Stimulated activated CD8-positive, alpha-beta memory T cell treated with anti-CD3 and anti-CD28 coated beads, Interleukin-12 subunit alpha, Interleukin-12 subunit beta, amount 100 ng/mL, for 24 hours (primary cell): ENCODE measurements around the gene ZC3H7A.
"Not testable (repeated sequence)": the region's sequence is repeated elsewhere in the genome, so short reads cannot be mapped to it uniquely, and the experiment has no call there.

ENCODE experiments used
- DNase-seq: peaks from one replicate; pipeline ENCODE4 v3.0.0-alpha.2; 2020; ENCODE audit errors: extremely low read depth

Gene ZC3H7A, protein sequence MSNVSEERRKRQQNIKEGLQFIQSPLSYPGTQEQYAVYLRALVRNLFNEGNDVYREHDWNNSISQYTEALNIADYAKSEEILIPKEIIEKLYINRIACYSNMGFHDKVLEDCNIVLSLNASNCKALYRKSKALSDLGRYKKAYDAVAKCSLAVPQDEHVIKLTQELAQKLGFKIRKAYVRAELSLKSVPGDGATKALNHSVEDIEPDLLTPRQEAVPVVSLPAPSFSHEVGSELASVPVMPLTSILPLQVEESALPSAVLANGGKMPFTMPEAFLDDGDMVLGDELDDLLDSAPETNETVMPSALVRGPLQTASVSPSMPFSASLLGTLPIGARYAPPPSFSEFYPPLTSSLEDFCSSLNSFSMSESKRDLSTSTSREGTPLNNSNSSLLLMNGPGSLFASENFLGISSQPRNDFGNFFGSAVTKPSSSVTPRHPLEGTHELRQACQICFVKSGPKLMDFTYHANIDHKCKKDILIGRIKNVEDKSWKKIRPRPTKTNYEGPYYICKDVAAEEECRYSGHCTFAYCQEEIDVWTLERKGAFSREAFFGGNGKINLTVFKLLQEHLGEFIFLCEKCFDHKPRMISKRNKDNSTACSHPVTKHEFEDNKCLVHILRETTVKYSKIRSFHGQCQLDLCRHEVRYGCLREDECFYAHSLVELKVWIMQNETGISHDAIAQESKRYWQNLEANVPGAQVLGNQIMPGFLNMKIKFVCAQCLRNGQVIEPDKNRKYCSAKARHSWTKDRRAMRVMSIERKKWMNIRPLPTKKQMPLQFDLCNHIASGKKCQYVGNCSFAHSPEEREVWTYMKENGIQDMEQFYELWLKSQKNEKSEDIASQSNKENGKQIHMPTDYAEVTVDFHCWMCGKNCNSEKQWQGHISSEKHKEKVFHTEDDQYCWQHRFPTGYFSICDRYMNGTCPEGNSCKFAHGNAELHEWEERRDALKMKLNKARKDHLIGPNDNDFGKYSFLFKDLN

DNA sequence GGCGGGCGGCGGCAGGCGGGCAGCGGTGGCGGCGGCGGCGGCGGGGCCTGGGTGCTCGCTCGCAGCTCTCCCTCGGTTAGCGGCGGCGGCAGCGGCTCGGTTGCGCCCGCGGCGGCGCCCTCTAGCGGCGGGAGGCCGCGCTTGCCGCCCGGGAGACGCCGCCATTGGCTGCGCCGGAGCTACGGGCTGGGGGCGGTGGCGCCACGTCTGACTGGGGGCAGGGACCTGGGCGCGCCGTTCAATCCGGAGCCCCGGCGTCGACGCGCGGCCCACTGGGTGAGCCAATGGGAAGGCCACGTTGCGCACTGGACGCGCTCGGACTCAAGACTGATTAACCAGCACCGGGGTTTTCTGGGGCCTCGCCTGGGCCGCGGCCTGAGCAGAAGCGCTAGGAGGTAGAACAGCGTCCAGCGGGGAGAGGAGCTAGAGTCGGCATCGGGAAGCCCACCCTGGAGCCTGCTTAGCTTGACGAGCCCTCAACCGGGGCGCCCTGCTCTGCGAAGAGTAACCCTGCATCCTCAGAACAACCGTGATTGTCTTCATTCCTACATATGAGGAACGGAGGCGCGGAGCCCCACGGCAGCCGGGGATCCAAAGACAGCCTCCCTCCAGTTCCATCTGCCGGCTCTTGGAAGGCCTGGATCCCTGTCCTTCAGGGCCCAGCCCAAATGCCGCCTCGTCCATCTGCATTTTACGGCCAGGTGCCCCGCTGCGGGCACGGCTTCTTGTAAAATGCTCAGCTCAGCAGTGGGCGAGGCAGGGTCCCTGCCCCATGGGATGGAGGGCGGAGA lies at the start of gene ZC3H7A:
Gene ZC3H7A, minus strand, starts transcription at position 93 of the 791 bp plus-strand sequence. CDS start 14,904 bp downstream, outside the sequence.
- DNase-seq, result peak; percentile 81

DNA sequence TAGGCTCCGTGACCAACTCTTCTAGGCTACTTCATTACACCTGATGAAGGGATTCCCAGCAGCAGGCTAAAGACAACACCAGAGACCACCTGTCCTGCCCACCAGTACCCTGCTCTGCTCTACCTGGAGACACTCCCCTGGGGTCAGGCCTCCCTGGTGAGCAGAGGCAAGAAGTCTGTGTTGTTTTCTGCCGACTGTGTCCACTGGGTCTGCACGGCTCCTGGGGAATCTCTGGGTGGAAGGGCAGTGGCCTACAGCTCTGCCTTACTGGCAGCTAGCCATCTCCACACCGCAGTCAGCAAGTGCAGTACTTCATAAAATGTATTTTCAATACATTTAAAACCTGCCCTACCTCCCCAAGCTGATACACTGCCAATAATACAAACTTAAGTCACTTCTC lies 47.4 kb upstream of the ZC3H7A start:
- no peak for DNase-seq

DNA sequence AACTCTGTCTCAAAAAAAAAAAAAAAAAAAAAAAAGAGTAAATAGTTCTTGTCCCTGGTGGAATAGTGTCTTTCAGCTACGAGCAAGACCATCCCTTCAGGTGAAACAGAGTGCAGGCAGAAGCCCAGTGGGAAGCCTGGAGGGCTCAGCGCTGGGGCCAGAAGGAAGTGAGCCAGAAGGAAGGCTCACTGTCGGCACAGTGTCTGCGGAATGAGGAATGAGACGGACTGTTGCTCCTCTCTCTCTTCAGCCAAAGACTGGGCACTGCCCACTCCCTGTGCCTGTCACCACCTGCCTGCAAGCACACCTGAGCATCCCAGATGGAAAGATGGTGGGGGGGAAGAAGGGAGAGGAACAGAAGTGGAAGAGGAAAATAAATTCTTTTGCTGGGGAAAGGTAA lies 46.8 kb upstream of the ZC3H7A start:
- no peak for DNase-seq

DNA sequence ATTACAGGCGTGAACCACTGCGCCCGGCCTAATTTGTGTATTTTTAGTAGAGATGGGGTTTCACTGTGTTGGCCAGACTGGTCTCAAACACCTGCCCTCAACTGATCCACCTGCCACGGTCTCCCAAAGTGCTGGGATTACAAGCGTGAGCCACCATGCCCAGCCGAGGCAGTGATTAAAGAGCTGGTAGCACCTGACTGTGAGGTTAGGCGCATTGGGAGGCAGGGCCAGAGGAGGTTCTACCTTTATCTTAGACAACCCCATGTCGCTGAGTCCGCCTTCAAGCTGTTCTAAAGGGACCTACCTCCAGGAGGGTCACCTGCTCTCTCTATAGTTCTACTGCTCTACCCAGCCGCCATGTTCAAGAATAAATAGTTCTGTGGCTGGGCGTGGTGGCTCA lies 46.1 kb upstream of the ZC3H7A start:
- DNase-seq, result no peak

DNA sequence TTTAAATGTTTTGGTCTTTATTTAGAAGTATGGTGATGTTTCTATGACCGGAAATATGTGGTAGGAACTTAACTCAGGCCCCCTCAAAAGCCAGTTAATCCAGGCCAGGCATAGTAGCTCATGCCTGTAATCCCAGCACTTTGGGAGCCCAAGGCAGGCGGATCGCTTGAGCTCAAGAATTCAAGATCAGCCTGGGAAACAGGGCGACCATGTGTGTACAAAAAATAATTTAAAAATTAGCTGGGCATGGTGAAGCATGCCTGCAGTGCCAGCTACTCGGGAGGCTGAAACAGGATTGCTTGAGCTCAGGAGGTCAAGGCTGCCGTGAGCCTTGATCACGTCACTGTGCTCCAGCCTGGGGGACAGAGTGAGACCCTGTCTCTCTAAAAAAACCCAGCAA lies 44.0 kb upstream of the ZC3H7A start:
- no peak for DNase-seq

DNA sequence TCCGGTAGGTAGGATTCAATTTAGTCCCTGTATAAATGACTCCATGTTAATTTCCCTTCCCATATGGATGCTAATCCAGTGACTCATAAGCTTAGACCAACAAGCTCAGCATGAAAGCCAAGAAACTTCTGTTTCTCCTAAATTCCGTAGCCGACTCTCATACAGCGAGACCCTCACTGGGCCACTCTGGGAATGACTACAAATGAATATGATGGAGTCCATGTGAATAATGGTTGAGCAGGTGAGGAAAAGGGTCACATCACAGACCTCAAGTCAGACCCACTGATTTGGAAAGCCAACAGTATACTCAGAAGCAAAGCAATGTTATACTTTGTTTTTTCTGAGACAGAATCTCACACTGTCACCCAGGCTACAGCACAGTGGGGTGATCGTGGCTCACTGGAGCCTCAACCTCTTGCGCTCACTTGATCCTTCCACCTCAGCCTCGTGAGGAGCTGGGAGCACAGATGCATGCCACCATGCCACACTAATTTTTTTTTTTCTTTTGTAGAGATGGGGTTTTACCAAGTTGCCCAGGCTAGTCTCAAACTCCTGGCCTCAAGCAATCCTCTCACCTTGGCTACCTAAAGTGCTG lies 39.7 kb upstream of the ZC3H7A start:
- DNase-seq, result no peak

DNA sequence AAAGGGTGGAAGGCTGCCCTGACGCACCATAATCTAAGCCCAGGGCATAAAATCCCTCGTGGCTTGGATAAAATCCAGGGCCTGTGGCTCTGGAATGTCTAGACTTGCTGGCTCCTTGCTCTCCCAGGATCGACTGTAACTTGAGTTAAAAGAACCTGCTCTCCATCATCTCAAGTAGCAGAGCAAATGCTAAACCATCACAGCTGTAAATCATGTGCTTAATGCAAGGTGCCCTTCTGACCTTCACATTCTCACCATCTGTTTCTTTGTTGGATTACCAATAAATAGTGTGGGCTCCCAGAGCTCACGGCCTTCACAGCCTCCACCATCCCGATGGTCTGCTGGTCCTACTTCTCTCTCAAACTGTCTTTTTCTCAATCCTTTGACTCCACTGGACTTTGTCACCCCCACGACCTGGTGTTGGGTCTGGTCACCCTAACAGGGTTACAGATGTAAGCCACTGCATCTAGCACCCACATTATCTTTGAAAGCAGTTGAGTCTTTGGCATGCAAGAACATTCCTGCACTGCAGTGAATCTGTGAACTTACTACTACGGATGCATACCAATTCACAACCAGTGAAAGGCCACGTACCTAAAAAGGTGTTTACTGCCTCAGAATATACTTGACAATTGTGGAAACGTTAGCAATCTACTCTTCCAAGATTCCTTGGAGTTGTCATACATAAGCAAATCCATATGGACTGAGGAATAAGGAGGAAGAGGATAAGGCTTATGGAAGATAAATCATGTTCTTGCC lies 39.0 kb upstream of the ZC3H7A start:
- no peak for DNase-seq

DNA sequence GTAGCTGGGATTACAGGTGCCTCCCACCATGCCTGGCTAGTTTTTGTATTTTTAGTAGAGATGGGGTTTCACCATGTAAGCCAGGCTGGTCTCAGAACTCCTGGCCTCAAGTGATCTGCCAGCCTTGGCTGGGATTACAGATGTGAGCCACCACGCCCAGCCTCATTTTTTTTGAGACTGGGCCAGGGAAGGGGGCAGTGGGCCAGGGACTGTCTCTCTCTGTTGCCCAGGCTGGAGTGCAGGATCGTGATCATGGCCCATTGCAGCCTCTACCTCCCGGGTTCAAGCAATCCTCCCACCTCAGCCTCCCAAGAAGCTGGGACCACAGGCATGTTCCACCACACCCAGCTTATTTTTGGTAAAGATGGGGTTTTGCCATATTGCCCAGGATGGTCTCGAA lies 38.3 kb upstream of the ZC3H7A start:
- DNase-seq, result no peak

DNA sequence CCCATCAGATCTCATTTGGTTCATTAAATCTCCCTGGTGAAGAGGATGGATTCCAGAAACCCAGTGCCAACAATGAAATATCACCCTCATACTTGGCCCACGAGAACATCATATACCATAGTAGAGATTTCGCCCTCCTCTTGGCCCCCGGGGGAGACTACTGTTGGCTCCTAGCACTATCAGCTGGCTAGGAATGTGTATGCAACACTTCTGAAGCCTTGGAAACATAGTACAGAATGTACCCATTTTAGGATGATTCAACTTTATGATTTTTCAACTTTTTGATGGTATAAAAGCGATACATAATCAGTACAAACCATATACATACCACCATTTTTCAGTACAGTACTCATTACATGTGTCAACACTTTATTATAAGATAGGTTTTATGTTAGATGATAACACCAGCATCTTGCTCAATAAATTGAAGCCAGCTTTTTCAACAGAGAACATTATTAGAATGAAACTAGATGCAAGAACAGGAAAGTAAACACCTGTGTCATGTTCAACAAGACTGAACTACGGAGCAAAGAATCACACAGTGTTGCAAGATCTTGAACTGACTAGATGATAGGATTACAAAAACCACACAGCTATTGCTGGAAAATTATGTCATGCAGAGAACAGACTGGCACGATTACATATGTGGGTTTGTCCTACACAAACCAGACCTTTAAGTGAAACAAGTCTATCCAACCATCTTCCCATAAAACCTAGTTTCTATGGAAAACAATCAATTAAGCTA lies 37.1 kb upstream of the ZC3H7A start:
- DNase-seq, result no peak

DNA sequence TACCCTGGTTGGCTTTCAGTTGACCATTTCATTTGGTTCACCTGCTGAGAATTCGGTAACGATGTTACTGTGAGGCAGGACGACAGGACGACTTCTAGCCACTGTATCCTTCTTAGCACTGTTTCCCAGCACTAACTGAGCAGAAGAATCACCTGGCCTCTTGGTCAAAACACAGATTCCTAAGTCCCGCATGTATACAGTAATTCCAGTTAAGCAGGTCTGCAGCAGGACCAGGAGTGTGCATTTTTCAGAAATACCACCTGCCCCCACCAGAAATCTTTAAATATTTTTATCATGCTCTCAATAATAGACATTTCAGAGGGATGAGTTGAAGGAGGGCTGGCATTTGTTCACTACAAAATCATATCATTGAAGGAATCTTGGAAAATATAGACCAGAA lies 31.6 kb upstream of the ZC3H7A start:
- DNase-seq, result no peak

DNA sequence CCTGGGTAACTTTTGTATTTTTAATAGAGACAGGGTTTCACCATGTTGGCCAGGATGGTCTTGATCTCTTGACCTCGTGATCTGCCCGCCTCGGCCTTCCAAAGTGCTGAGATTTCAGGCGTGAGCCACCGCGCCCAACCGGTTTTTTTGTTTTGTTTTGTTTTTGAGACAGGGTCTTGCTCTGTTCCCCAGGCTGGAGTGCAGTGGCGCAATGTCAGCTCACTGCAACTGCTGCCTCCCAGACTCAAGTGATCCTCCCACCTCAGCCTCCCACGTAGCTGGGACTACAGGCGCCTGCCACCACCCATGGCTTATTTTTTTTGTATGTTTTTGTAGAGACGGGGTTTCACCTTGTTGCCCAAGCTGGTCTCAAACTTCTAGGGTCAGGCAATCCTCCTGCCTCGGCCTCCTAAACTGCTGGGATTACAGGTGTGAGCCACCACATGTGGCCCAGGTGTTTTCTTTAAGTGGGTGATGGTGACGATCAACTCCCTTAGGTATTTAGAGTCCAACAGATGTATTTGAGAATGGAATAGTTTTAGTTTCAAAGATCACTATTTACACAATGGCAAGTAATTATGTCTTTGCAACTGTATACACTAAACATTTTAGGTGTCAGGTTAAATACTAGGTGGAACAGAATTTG lies 28.6 kb upstream of the ZC3H7A start:
- not testable (repeated sequence) for DNase-seq

DNA sequence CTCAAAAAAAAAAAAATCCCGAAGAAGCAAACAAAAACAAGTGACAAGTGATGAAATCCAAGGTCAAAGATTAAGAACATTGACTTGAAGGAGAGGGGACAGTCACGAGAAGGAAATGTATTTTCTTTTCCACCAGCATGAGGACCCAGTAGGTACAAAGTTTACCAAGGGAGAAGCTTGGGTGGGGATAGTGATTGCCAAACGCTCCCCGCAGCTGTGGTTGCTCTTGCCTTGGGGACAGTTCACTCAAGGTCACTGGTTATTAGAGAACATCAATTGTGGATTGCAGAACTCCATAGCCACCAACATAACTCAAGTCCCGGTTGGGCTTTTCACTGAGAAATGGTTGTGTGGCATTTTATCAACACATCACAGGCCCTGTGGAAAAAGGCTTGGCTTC lies 27.3 kb upstream of the ZC3H7A start:
- no peak for DNase-seq

DNA sequence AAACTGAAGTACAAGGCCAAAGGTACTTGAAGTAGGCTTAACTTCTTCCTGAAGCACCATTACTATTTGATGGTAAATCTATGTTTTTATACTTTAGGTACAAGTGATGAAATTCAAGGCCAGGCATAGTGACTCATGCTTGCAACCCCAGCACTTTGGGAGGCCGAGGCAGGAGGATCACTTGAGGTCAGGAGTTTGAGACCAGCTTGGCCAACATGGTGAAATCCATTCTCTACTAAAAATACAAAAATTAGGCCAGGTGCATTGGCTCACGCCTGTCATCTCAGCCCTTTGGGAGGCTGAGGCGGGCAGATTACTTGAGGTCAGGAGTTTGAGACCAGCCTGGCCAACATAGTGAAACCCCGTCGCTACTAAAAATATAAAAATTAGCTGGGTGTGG lies 26.6 kb upstream of the ZC3H7A start:
- not testable (repeated sequence) for DNase-seq

DNA sequence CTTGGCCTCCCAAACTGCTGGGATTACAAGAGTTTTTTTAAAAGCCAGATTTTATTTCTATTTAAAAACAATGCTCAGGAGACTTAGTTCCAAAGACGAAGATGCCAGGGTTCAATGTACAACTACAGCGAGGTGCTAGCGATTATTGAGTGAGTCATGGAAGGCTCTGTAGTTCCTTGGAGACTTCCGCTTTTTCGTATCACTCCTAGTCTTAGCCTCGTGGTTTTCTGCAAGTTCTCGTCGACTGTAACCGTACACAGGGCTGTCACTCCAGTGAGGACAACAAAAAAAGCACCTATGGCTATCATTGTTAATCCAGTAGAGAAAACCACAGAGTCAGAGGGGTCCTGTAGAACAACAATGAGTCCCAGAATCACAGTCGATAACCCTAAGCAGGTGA lies 22.7 kb upstream of the ZC3H7A start:
- DNase-seq, result no peak

DNA sequence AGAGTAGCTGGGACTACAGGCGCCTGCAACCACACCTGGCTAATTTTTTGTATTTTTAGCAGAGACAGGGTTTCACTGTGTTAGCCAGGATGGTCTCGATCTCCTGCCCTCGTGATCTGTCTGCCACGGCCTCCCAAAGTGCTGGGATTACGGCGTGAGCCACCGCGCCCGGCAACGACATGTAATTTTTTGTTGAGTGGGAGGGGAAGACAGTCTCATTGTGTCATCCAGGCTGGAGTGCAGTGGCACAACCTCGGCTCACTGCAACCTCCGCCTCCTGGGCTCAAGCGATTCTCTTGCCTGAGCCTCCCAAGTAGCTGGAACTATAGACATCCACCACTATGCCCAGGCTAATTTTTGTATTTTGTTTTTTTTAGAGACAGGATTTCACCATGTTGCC lies 21.9 kb upstream of the ZC3H7A start:
- not testable (repeated sequence) for DNase-seq

DNA sequence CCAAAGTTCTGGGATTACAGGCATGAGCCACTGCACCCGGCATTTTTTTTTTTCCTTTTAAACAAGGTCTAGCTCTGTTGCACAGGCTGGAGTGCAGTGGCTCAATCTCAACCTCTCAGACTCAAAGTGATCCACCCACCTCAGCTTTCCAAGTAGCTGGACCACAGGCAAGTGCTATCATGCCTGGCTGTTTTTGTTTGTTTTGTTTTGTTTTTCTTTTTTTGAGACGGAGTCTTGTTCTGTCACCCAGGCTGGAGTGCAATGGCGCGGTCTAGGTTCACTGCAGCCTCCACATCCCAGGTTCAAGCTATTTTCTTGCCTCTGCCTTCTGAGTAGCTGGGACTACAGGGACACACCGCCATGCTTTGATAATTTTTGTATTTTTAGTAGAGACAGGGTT lies 19.1 kb upstream of the ZC3H7A start:
- DNase-seq, result no peak

DNA sequence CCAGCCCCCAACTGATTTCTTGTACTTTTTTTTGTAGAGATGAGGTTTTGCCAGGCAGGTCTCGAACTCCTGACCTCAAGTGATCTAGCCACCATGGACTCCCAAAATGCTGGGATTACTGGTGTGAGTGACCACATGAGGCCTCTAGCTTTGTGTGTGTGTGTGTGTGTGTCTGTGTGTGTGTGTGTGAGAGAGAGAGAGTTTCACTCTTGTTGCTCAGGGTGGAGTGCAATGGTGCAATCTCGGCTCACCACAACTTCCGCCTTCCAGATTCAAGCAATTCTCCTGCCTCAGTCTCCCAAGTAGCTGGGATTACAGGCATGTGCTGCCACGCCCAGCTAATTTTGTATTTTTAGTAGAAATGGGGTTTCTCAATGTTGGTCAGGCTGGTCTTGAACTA lies 17.7 kb upstream of the ZC3H7A start:
- not testable (repeated sequence) for DNase-seq

DNA sequence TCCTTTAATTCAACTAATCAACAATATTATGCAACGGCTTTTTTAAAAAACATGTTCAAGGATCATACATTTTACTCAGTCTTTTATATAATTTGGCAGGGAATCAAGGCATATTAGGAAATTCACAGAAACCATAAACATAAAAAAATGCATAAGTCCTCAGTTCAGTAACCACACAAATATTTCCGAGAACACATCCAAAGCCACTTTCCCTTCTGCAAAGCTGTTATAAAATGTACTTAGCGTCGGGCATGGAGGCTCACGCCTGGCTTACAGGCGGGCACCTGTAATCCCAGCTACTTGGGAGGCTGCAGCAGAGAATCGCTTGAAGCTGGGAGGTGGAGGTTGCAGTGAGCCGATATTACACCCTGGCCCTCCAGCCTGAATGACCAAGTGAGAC lies 9.7 kb upstream of the ZC3H7A start:
- no peak for DNase-seq

DNA sequence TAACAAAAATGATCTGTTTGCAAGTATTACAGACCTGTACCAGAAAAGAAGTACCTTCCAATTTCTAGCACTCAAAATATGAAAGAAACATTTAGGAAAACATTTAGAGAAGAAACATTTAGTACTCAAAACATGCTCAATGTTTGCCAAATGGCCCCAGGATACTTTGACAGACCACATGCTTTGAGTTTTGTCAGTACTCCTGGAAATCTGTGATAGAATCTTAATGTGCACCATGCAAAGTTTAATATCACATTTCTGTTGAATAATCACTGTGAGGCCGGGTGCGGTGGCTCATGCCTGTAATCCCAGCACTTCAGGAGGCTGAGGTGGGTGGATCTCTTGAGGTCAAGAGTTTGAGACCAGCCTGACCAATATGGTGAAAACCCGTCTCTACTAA lies 8.5 kb upstream of the ZC3H7A start:
- DNase-seq, result no peak
